Measurements from ENCODE around the gene CH25H. TPM values are rescaled to one million over a fixed set of nuclear protein-coding genes. Genes with fewer than 3 reads are reported as not detected.

The CH25H gene
- total RNA-seq, 4 donors from 2014 or later, result 0.68 to 4.2 (median 1.1) TPM

DNA sequence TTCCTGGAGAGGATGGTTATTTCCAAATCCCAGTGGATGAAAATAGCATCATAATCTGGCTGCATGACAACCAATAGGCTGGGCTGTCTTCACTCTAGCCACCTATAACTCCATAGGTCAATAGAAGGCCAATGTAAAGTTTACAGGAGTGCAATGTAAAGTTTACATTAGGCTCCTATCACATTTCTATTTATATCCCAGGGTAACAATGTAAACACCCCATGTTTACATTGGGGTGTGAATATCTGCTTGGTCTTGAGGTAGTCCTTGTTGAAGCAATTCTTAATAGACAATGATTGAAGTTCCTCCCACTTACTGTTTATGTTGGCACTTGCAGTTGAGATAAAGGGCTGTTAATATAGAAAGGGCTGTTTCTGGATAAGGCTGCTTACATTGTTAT lies 21.5 kb downstream of the CH25H start:
- Histone ChIP-seq H3K36me3 (no peaks in the 10 kb centered on the region), H3K4me3 (no peak overlapping the region), H3K27me3 (no peaks in the 10 kb centered on the region), H3K9me3 (no peaks in the 10 kb centered on the region), H3K27ac (no peak overlapping the region), H3K4me1 (peaks cover 8% of the 10 kb centered on the region)
- DNase-seq (ENCODE audit: low spot score in 2 of 2), result no peak
- TF ChIP-seq POLR2A (IDR thresholded peaks at IDR 0.05) (no peak), CTCF (IDR thresholded peaks at IDR 0.05) (no peak), EP300 (IDR thresholded peaks at IDR 0.05) (no peak), POLR2AphosphoS5 (IDR thresholded peaks at IDR 0.05) (no peak)

GRCh38 chr10:89184638-89185037 lies 22.5 kb downstream of the CH25H start:
- DNase-seq (ENCODE audit: low spot score in 2 of 2), result no peak
- Histone ChIP-seq H3K27me3 (no peaks in the 10 kb centered on the region), H3K9me3 (no peaks in the 10 kb centered on the region), H3K4me3 (no peak overlapping the region), H3K4me1 (peaks cover 8% of the 10 kb centered on the region), H3K27ac (no peak overlapping the region), H3K36me3 (no peaks in the 10 kb centered on the region)
- TF ChIP-seq POLR2A (IDR thresholded peaks at IDR 0.05), result no peak
- no peak for TF ChIP-seq EP300 (IDR thresholded peaks at IDR 0.05)
- TF ChIP-seq POLR2AphosphoS5 (IDR thresholded peaks at IDR 0.05), result no peak
- no peak for TF ChIP-seq CTCF (IDR thresholded peaks at IDR 0.05)
- 71% methylated on average over 3 of the region's 3 CpGs for WGBS

DNA sequence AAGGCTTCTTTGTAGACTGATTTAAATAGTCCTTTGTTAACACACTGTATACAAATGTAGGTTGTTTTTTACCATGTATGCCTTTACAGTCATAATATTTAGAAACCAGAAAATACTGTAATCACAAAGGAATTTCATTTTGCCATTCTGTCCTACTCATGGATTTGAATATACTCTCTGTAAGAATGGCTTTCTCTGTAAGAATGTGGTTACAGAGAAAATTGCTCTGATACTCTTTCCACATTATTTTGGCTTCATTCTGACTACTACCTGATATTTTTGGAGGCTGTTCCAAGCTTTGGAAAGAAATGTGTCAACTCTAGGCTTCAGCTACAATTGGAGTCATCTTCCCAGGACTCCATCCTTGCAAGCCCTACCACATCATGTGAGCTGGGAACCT lies 23.5 kb downstream of the CH25H start:
- no peak for DNase-seq (ENCODE audit: low spot score in 2 of 2)
- H3K36me3 ChIP-seq, result no peaks in the 10 kb centered on the region
- no peak for TF ChIP-seq CTCF (IDR thresholded peaks at IDR 0.05)
- TF ChIP-seq POLR2AphosphoS5 (IDR thresholded peaks at IDR 0.05), result no peak
- TF ChIP-seq POLR2A (IDR thresholded peaks at IDR 0.05), result no peak
- no peak for TF ChIP-seq EP300 (IDR thresholded peaks at IDR 0.05)
- H3K4me1 ChIP-seq, result peaks cover 8% of the 10 kb centered on the region
- no peak overlapping the region for H3K27ac ChIP-seq
- H3K9me3 ChIP-seq, result no peaks in the 10 kb centered on the region
- no peak overlapping the region for H3K4me3 ChIP-seq
- H3K27me3 ChIP-seq, result no peaks in the 10 kb centered on the region

DNA sequence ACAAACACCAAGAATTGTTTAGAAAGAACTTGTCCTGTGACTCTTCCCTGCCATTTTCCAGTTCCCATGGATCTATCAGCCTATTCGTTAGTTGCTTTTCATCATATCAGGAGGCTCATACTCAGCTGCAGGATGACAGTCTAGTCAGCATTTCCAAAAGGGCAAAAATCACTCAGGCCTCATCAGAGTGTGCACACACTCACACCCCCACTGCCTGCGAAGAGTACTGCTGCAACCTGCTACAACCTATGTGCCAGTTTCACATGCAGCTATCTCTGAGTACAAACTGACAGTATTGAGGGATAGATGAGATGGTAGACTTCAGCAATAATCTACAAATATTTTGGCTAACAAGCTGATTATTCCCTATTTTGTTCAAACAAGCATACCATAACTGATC lies 24.2 kb downstream of the CH25H start:
- Histone ChIP-seq H3K27me3 (no peaks in the 10 kb centered on the region), H3K4me3 (no peak overlapping the region), H3K36me3 (no peaks in the 10 kb centered on the region), H3K27ac (no peak overlapping the region), H3K4me1 (peaks cover 8% of the 10 kb centered on the region), H3K9me3 (no peaks in the 10 kb centered on the region)
- TF ChIP-seq EP300 (IDR thresholded peaks at IDR 0.05), result no peak
- TF ChIP-seq POLR2AphosphoS5 (IDR thresholded peaks at IDR 0.05), result no peak
- DNase-seq (ENCODE audit: low spot score in 2 of 2), result no peak
- 95% methylated on average over 2 of the region's 2 CpGs for WGBS

GRCh38 chr10:89175816-89176215 lies 31.3 kb downstream of the CH25H start:
- no peak overlapping the region for H3K4me3 ChIP-seq
- TF ChIP-seq POLR2A (IDR thresholded peaks at IDR 0.05), result no peak
- TF ChIP-seq POLR2AphosphoS5 (IDR thresholded peaks at IDR 0.05), result no peak
- TF ChIP-seq CTCF (IDR thresholded peaks at IDR 0.05), result no peak
- TF ChIP-seq EP300 (IDR thresholded peaks at IDR 0.05), result no peak
- H3K27me3 ChIP-seq, result no peaks in the 10 kb centered on the region
- H3K4me1 ChIP-seq, result no peaks in the 10 kb centered on the region
- no peak overlapping the region for H3K27ac ChIP-seq
- H3K36me3 ChIP-seq, result no peaks in the 10 kb centered on the region
- DNase-seq (ENCODE audit: low spot score in 2 of 2), result no peak
- H3K9me3 ChIP-seq, result no peaks in the 10 kb centered on the region

DNA sequence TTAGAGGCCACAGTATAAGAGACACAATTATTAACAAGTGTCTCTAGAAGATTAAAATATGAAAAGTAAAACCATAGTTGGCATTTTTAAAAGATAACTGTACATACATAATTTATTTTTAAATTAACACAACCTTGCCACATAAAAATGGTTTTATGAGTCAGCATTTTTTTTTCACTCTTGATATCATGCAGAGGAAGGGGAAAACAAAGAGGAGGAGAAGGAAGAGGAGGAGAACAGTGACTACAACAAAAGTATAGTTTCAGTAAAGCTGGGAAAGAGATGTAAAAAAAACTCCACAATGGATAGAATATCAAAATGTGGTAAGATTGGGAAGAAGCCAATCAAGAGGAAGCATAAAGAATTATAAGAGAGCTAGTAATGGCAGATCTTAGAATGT lies 34.0 kb downstream of the CH25H start:
- no peak for DNase-seq (ENCODE audit: low spot score in 2 of 2)
- TF ChIP-seq POLR2A (IDR thresholded peaks at IDR 0.05) (no peak), CTCF (IDR thresholded peaks at IDR 0.05) (no peak), EP300 (IDR thresholded peaks at IDR 0.05) (no peak), POLR2AphosphoS5 (IDR thresholded peaks at IDR 0.05) (no peak)
- H3K9me3 ChIP-seq, result no peaks in the 10 kb centered on the region
- H3K36me3 ChIP-seq, result no peaks in the 10 kb centered on the region
- no peak overlapping the region for H3K27ac ChIP-seq
- peaks cover 4% of the 10 kb centered on the region for H3K4me1 ChIP-seq
- H3K4me3 ChIP-seq, result no peak overlapping the region
- no peaks in the 10 kb centered on the region for H3K27me3 ChIP-seq
